ENCODE data around the gene CDCA4.

Gene CDCA4

DNA sequence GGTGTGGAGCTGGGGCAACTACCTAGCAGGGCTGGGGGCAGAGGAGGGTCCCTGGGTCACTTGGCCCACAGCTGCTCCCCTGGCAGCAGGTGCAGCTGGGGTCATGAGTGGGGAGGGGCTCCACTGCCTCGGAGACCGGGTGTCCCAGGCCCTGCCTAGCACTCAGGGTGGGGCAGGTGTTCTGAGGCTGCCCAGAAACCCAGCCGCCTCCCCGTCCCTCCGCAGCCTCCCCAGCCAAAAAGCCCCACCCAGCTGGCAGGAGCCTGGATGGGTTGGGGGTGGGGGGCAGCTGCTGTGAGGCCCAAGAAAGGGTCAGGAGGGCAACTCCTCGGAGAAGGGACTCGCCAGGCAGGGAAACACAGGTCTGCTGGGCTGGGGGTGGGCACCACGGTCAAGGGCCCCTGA is 53.9 kb downstream of the CDCA4 start:
- H3K4me1 ChIP-seq (ENCODE audit: control insufficient read depth, low read length) = peaks cover 22% of the 10 kb centered on the region
- H3K4me2 ChIP-seq (ENCODE audit: low read length) = no peak overlapping the region
- H4K20me1 ChIP-seq (ENCODE audit: control insufficient read depth, insufficient read depth, low read depth, low read length) = no peaks in the 10 kb centered on the region
- no peaks in the 10 kb centered on the region for H3K36me3 ChIP-seq (ENCODE audit: control insufficient read depth, low read length)
- TF ChIP-seq EZH2phosphoT487 (IDR thresholded peaks at IDR 0.05; ENCODE audit: borderline replicate concordance, low read length) = no peak
- TF ChIP-seq, protein P1, sequence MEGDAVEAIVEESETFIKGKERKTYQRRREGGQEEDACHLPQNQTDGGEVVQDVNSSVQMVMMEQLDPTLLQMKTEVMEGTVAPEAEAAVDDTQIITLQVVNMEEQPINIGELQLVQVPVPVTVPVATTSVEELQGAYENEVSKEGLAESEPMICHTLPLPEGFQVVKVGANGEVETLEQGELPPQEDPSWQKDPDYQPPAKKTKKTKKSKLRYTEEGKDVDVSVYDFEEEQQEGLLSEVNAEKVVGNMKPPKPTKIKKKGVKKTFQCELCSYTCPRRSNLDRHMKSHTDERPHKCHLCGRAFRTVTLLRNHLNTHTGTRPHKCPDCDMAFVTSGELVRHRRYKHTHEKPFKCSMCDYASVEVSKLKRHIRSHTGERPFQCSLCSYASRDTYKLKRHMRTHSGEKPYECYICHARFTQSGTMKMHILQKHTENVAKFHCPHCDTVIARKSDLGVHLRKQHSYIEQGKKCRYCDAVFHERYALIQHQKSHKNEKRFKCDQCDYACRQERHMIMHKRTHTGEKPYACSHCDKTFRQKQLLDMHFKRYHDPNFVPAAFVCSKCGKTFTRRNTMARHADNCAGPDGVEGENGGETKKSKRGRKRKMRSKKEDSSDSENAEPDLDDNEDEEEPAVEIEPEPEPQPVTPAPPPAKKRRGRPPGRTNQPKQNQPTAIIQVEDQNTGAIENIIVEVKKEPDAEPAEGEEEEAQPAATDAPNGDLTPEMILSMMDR (IDR thresholded peaks at IDR 0.05; ENCODE audit: low read depth, low read length, poor library complexity, severe bottlenecking) = no peak
- peaks cover 17% of the 10 kb centered on the region; the same call in 1 of the 2 replicates for H3K27me3 ChIP-seq (ENCODE audit: control insufficient read depth, low read length)
- H3K4me3 ChIP-seq (ENCODE audit: low read length) = no peak overlapping the region
- H3F3A ChIP-seq (ENCODE audit: control insufficient read depth, insufficient read depth) = no peaks in the 10 kb centered on the region
- no peaks in the 10 kb centered on the region for H3K79me2 ChIP-seq (ENCODE audit: control insufficient read depth, low read length)
- H3K9me2 ChIP-seq (replicated peaks; ENCODE audit: control insufficient read depth, low read length) = no peaks in the 10 kb centered on the region
- H3K27ac ChIP-seq (ENCODE audit: low read depth, low read length) = no peak overlapping the region
- H3K9me3 ChIP-seq (ENCODE audit: control insufficient read depth, insufficient read depth, low read length) = no peaks in the 10 kb centered on the region

DNA sequence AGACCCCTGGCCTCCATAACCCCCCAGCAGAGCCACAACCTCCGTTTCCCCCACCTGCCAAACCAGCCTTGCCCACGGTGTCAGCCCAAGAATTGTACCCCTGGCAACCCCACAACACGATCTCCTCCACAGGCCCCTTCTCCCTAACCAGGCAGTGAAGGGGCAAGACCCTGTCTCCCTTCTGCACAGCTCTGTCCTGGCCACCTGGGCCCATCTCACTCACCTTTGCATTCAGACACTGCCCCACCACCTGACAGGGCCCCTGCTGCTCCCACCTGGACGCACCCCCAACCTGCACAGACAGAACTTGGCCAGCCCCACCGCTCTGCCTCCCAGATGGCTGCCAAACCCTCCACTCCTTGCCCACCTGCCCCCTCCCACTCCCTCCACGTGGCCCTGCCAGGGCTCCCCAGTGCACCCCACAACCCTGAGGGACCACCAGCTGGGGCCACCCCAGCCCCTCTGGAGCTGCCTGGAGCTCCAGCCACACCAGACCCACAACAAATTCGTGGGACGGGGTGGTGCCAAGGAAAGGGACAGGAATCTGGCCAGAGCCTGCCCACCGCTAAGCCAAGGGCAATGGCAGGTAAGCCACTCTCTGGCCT is 54.5 kb downstream of the CDCA4 start:
- Histone ChIP-seq H3K79me2 (ENCODE audit: control insufficient read depth, low read length) (no peaks in the 10 kb centered on the region), H3K27ac (ENCODE audit: low read depth, low read length) (no peak overlapping the region), H3K9me3 (ENCODE audit: control insufficient read depth, insufficient read depth, low read length) (no peaks in the 10 kb centered on the region), H4K20me1 (ENCODE audit: control insufficient read depth, insufficient read depth, low read depth, low read length) (no peaks in the 10 kb centered on the region), H3K27me3 (ENCODE audit: control insufficient read depth, low read length) (peaks cover 17% of the 10 kb centered on the region; the same call in 1 of the 2 replicates), H3K9me2 (replicated peaks; ENCODE audit: control insufficient read depth, low read length) (no peaks in the 10 kb centered on the region), H3K4me2 (ENCODE audit: low read length) (no peak overlapping the region), H3K36me3 (ENCODE audit: control insufficient read depth, low read length) (no peaks in the 10 kb centered on the region), H3K4me1 (ENCODE audit: control insufficient read depth, low read length) (peaks cover 22% of the 10 kb centered on the region), H3K4me3 (ENCODE audit: low read length) (no peak overlapping the region), H3F3A (ENCODE audit: control insufficient read depth, insufficient read depth) (no peaks in the 10 kb centered on the region)
- TF ChIP-seq, protein P1 (IDR thresholded peaks at IDR 0.05; ENCODE audit: low read depth, low read length, poor library complexity, severe bottlenecking) = no peak
- TF ChIP-seq EZH2phosphoT487 (IDR thresholded peaks at IDR 0.05; ENCODE audit: borderline replicate concordance, low read length) = no peak

GRCh38 chr14:104965561-104966231 is 55.2 kb downstream of the CDCA4 start:
- H3K27ac ChIP-seq (ENCODE audit: low read depth, low read length) = no peak overlapping the region
- no peak overlapping the region for H3K4me2 ChIP-seq (ENCODE audit: low read length)
- TF ChIP-seq EZH2phosphoT487 (IDR thresholded peaks at IDR 0.05; ENCODE audit: borderline replicate concordance, low read length) = no peak
- TF ChIP-seq, protein P1 (IDR thresholded peaks at IDR 0.05; ENCODE audit: low read depth, low read length, poor library complexity, severe bottlenecking) = no peak
- no peaks in the 10 kb centered on the region for H3F3A ChIP-seq (ENCODE audit: control insufficient read depth, insufficient read depth)
- H3K9me3 ChIP-seq (ENCODE audit: control insufficient read depth, insufficient read depth, low read length) = no peaks in the 10 kb centered on the region
- no peaks in the 10 kb centered on the region for H4K20me1 ChIP-seq (ENCODE audit: control insufficient read depth, insufficient read depth, low read depth, low read length)
- H3K4me1 ChIP-seq (ENCODE audit: control insufficient read depth, low read length) = peaks cover 22% of the 10 kb centered on the region
- no peaks in the 10 kb centered on the region for H3K36me3 ChIP-seq (ENCODE audit: control insufficient read depth, low read length)
- H3K4me3 ChIP-seq (ENCODE audit: low read length) = no peak overlapping the region
- H3K27me3 ChIP-seq (ENCODE audit: control insufficient read depth, low read length) = peaks cover 17% of the 10 kb centered on the region; the same call in 1 of the 2 replicates
- H3K9me2 ChIP-seq (replicated peaks; ENCODE audit: control insufficient read depth, low read length) = no peaks in the 10 kb centered on the region
- no peaks in the 10 kb centered on the region for H3K79me2 ChIP-seq (ENCODE audit: control insufficient read depth, low read length)
